ENCODE results near the gene CCR5.

- TF ChIP-seq NR2F2 (IDR thresholded peaks at IDR 0.05) (no peak), CTCF (IDR thresholded peaks at IDR 0.05; ENCODE audit: low read depth, low read length, missing input control) (no peak), JUND (IDR thresholded peaks at IDR 0.05) (no peak)
These were observed 30.8 kb downstream of the CCR5 start for GRCh38 chr3:46401579-46401978.
